Measurements from ENCODE around the gene SERPINA10. TPM values are rescaled to one million over a fixed set of nuclear protein-coding genes. Genes with fewer than 3 reads are reported as not detected.

The SERPINA10 gene
- total and polyA plus RNA-seq, 2 of the 13 experiments (the other 11 are each of a cell fraction or from before 2014, with no cell fraction given): 20.1 to 20.2 TPM

DNA sequence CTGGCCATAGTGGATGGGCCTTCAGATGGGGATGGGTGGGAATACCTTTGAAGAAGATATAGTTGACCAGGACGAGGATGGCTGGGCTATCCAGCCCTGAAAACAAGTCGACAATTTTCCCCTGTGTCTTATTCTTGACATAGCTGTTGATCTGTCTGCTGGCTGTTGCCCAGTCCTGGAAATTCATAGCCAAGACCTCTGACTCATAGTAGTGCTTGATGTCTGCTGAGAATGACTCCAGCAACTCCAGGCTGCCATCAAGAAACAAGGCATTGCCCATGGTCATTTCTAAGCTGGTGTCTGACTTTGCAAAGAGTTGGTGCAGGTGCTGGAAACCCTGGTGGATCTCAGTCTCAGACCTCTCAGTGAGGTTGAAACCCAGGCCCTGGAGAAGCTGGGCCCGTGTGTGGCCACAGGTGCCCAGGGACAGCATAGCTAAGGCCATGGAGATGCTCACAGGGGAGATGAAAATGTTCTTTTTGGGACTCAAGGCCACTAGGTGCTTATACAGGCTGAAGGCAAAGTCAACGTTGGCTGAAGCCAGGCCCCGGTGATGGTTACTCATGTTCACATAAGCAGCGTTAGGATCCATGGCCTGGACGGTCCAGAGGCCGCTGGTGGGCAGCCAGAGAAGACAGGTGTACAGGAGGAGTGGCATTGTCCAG is 21.1 kb upstream of the SERPINA10 start:
- WGBS (ENCODE audit: low lambda C conversion rate): 95% methylated on average over 8 of the region's 8 CpGs
- ATAC-seq (no peak), DNase-seq (ENCODE audit: low spot score) (no peak), FAIRE-seq (no peak)
- TF ChIP-seq, protein P1, sequence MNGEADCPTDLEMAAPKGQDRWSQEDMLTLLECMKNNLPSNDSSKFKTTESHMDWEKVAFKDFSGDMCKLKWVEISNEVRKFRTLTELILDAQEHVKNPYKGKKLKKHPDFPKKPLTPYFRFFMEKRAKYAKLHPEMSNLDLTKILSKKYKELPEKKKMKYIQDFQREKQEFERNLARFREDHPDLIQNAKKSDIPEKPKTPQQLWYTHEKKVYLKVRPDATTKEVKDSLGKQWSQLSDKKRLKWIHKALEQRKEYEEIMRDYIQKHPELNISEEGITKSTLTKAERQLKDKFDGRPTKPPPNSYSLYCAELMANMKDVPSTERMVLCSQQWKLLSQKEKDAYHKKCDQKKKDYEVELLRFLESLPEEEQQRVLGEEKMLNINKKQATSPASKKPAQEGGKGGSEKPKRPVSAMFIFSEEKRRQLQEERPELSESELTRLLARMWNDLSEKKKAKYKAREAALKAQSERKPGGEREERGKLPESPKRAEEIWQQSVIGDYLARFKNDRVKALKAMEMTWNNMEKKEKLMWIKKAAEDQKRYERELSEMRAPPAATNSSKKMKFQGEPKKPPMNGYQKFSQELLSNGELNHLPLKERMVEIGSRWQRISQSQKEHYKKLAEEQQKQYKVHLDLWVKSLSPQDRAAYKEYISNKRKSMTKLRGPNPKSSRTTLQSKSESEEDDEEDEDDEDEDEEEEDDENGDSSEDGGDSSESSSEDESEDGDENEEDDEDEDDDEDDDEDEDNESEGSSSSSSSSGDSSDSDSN (CRISPR knock-in tag; IDR thresholded peaks at IDR 0.05): 0 out of 2 replicates have a peak, but pooled peaks have one; percentile 30
- TF ChIP-seq, protein P2, sequence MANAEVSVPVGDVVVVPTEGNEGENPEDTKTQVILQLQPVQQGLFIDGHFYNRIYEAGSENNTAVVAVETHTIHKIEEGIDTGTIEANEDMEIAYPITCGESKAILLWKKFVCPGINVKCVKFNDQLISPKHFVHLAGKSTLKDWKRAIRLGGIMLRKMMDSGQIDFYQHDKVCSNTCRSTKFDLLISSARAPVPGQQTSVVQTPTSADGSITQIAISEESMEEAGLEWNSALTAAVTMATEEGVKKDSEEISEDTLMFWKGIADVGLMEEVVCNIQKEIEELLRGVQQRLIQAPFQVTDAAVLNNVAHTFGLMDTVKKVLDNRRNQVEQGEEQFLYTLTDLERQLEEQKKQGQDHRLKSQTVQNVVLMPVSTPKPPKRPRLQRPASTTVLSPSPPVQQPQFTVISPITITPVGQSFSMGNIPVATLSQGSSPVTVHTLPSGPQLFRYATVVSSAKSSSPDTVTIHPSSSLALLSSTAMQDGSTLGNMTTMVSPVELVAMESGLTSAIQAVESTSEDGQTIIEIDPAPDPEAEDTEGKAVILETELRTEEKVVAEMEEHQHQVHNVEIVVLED (CRISPR knock-in tag; IDR thresholded peaks at IDR 0.05; ENCODE audit: borderline replicate concordance): no peak
- Histone ChIP-seq H3K27me3 (ENCODE audit: control insufficient read depth in 1 of 2, insufficient read depth in 2 of 2, low read length in 2 of 2) (no peaks in the 10 kb centered on the region), H3K36me3 (replicated peaks in 1 of 2; ENCODE audit: control insufficient read depth in 1 of 2, insufficient read depth in 2 of 2, low read length in 2 of 2) (peaks cover 22 to 54% of the 10 kb centered on the region in 2 experiments), H3K9me3 (ENCODE audit: low read length) (no peaks in the 10 kb centered on the region), H3K27ac (ENCODE audit: extremely low read length, insufficient read depth, low read length) (no peak overlapping the region), H3K79me2 (ENCODE audit: insufficient read depth, low read length) (peaks cover 58% of the 10 kb centered on the region), H4K20me1 (ENCODE audit: insufficient read depth, low read length) (peaks cover 6% of the 10 kb centered on the region; the same call in 1 of the 2 replicates), H3K4me2 (ENCODE audit: low read depth, low read length) (no peak overlapping the region), H2AFZ (ENCODE audit: low read length) (no peak overlapping the region), H3K4me1 (ENCODE audit: insufficient read depth, low read length) (peaks cover 66% of the 10 kb centered on the region), H3K9ac (ENCODE audit: insufficient read depth, low read depth, low read length) (no peak overlapping the region), H3K4me3 (replicated peaks in 1 of 3; ENCODE audit: insufficient read depth in 1 of 3, low read depth in 2 of 3, low read length in 3 of 3) (no peak overlapping the region)
- in situ Hi-C loops (cut with HindIII; ENCODE audit: extremely low pct_ligation_motif_present, low pct_unique_long_range_greater_than_20kb): no loop called here
- ChIA-PET POLR2A (interaction anchor here (1.1 to 1.5 kb wide), 3 partner anchors 21 to 152 kb away, joined by 3 to 9 read pairs (median 4); partner anchors contain the start of gene SERPINA10), CTCF (ENCODE audit: low intra/inter-chr PET ratio, low total read pairs) (no interaction called here)
- intact Hi-C loops (cut with micrococcal nuclease; ENCODE audit: unreplicated experiment): no loop called here
- no TSS peak for BruUV-seq (replicated peaks)

Measured in HepG2 (cell line).